SK-N-SH (cell line): ENCODE measurements around the gene DCUN1D3. TPM values are rescaled to one million over a fixed set of nuclear protein-coding genes. Genes with fewer than 3 reads are reported as not detected.

ENCODE experiments used
- CTCF ChIA-PET: fragments of 300-600, 350-600 bp; formaldehyde crosslinking; extraction: SDS; loops from one replicate; lab custom pipeline; 2021; lab: Yijun Ruan, JAX
- POLR2A ChIA-PET: fragments of 350-600 bp; sonication (Branson Sonifier 250); formaldehyde crosslinking; extraction: SDS; loops from one replicate; lab custom pipeline; 2020; ENCODE audit warnings: antibody characterized with exemption, inconsistent platforms; lab: Yijun Ruan, JAX
- DNase-seq: peaks from one replicate; pipeline ENCODE4 v3.0.0; 2012
- H2AFZ ChIP-seq: fragments of 200-600 bp; sonication (generic); 2 replicates; pipeline ENCODE4 v1.8.1; 2016; ENCODE audit warnings: antibody characterized with exemption, mild to moderate bottlenecking, low read depth
- H3F3A ChIP-seq: fragments of 200-600 bp; sonication (generic); replicated peaks from 2 replicates; pipeline ENCODE3; 2016; ENCODE audit warnings: antibody characterized with exemption, mild to moderate bottlenecking; ENCODE audit not compliant: insufficient read depth
- H3K27ac ChIP-seq, 2 experiments: fragments of 200-500 bp in 1 of 2; fragments of 200-600 bp in 1 of 2; sonication (Bioruptor generic) in 1 of 2; sonication (generic), shearing (Covaris generic) in 1 of 2; 2 replicates each; pipeline versions ENCODE4 v1.5.1 to v1.6.1; 2014 to 2016; ENCODE audit warnings: low read depth in 2 of 2, inconsistent platforms in 1 of 2, low read length in 1 of 2, mild to moderate bottlenecking in 1 of 2, mixed read lengths in 1 of 2
- H3K27me3 ChIP-seq: fragments of 200-600 bp; sonication (generic), shearing (Covaris generic); 2 replicates; pipeline ENCODE4 v1.6.1; 2016; ENCODE audit warnings: mixed run types; ENCODE audit not compliant: insufficient read depth
- H3K36me3 ChIP-seq, 2 experiments: fragments of 200-500 bp in 1 of 2; fragments of 200-600 bp in 1 of 2; sonication (Bioruptor generic) in 1 of 2; sonication (generic) in 1 of 2; replicated peaks in 1 of 2; 2 replicates each; pipeline versions ENCODE3 to v1.5.1; 2014 to 2016; ENCODE audit warnings: low read length in 1 of 2, mild to moderate bottlenecking in 1 of 2; ENCODE audit not compliant: insufficient read depth in 2 of 2, control insufficient read depth in 1 of 2
- H3K4me1 ChIP-seq, 2 experiments: fragments of 200-500 bp in 1 of 2; fragments of 200-600 bp in 1 of 2; sonication (Bioruptor generic) in 1 of 2; sonication (generic), shearing (Covaris generic) in 1 of 2; 2 replicates each; pipeline versions ENCODE4 v1.5.1 to v1.6.1; 2014 to 2016; ENCODE audit warnings: low read depth in 1 of 2, low read length in 1 of 2, mixed run types in 1 of 2; ENCODE audit not compliant: insufficient read depth in 2 of 2, control insufficient read depth in 1 of 2
- H3K4me2 ChIP-seq: fragments of 200-600 bp; sonication (generic), shearing (Covaris generic); 2 replicates; pipeline ENCODE4 v1.6.1; 2017; ENCODE audit warnings: mixed run types
- H3K4me3 ChIP-seq, 2 experiments: fragments of 200-500 bp in 1 of 2; fragments of 200-600 bp in 1 of 2; sonication (Bioruptor generic) in 1 of 2; sonication (generic), shearing (Covaris generic) in 1 of 2; 2 replicates each; pipeline versions ENCODE4 v1.5.1 to v1.8.1; 2014 to 2016; ENCODE audit warnings: low read depth in 2 of 2, inconsistent platforms in 1 of 2, low read length in 1 of 2, mild to moderate bottlenecking in 1 of 2, mixed read lengths in 1 of 2, moderate library complexity in 1 of 2
- H3K79me2 ChIP-seq: fragments of 200-600 bp; sonication (generic); 2 replicates; pipeline ENCODE4 v1.8.1; 2017; ENCODE audit warnings: mild to moderate bottlenecking; ENCODE audit not compliant: insufficient read depth
- H3K9ac ChIP-seq: fragments of 200-600 bp; sonication (generic); 2 replicates; pipeline ENCODE4 v1.6.1; 2017; ENCODE audit warnings: mixed run types
- H3K9me2 ChIP-seq: fragments of 200-600 bp; sonication (generic); 2 replicates; pipeline ENCODE4 v1.6.1; 2017; ENCODE audit warnings: mixed run types
- H3K9me3 ChIP-seq: fragments of 200-600 bp; sonication (generic); 2 replicates; pipeline ENCODE4 v1.6.1; 2017; ENCODE audit warnings: mixed run types, mild to moderate bottlenecking, moderate library complexity
- H4K20me1 ChIP-seq: fragments of 200-600 bp; sonication (generic); 2 replicates; pipeline ENCODE4 v1.6.1; 2017; ENCODE audit warnings: mild to moderate bottlenecking, mixed run types; ENCODE audit not compliant: insufficient read depth
- FOXM1 ChIP-seq: IDR thresholded peaks from 2 replicates; pipeline ENCODE4 v1.4.0; 2012; ENCODE audit warnings: low read depth, mild to moderate bottlenecking
- IRF3 ChIP-seq: fragments of 150-350 bp; IDR thresholded peaks from 2 replicates; pipeline ENCODE4 v1.6.1; 2016; ENCODE audit warnings: mild to moderate bottlenecking, low read depth, low read length
- MEF2A ChIP-seq: IDR thresholded peaks from 2 replicates; pipeline ENCODE4 v1.4.0; 2012; ENCODE audit warnings: low read depth, borderline replicate concordance
- NFIC ChIP-seq: IDR thresholded peaks from 2 replicates; pipeline ENCODE4 v1.4.0; 2012; ENCODE audit warnings: borderline replicate concordance
- RAD21 ChIP-seq: IDR thresholded peaks from 2 replicates; pipeline ENCODE4 v1.6.1; 2012; ENCODE audit warnings: mild to moderate bottlenecking, low read length
- REST ChIP-seq: IDR thresholded peaks from 2 replicates; pipeline ENCODE4 v1.6.1; 2012; ENCODE audit warnings: mild to moderate bottlenecking, low read depth, low read length, moderate library complexity
- RXRA ChIP-seq: IDR thresholded peaks from 2 replicates; pipeline ENCODE4 v1.4.0; 2012; ENCODE audit warnings: low read depth, mild to moderate bottlenecking, borderline replicate concordance
- TCF12 ChIP-seq: IDR thresholded peaks from 2 replicates; pipeline ENCODE4 v1.4.0; 2012
- TEAD4 ChIP-seq: IDR thresholded peaks from 2 replicates; pipeline ENCODE4 v1.4.0; 2012; ENCODE audit warnings: mild to moderate bottlenecking, borderline replicate concordance; ENCODE audit not compliant: insufficient read depth
- USF2 ChIP-seq: fragments of 150-350 bp; IDR thresholded peaks from 2 replicates; pipeline ENCODE4 v1.6.1; 2017; ENCODE audit warnings: antibody characterized with exemption, low read length, low read depth, borderline replicate concordance
- WGBS: methylation state at CpG from one replicate; pipeline ENCODE4 v1.1.6; 2017; ENCODE audit warnings: low lambda C conversion rate; 5-methylcytosine and 5-hydroxymethylcytosine counted together
- polyA plus RNA-seq, 3 experiments: library from polyadenylated mRNA; depleted of rRNA; stranded (reverse); fragments of >200 nt; gene quantifications; 2 replicates each; pipeline ENCODE4 v1.2.3, GENCODE V29; 2012

Gene DCUN1D3
- polyA plus RNA-seq, 1 of the 3 experiments (the other 2 are of a cell fraction) = 4.7 TPM

GRCh38 chr16:20851601-20852000 lies 48.6 kb downstream of the DCUN1D3 start:
- no peak overlapping the region for H3K4me2 ChIP-seq
- CTCF ChIA-PET = interaction anchor here (1.4 to 3.8 kb wide), 6 partner anchors 15 to 449 kb away, joined by 4 to 25 read pairs (median 18); no protein-coding TSS in a partner anchor

More at GRCh38 chr16:20851601-20852000, 48.6 kb downstream of the DCUN1D3 start:
- H3K9ac ChIP-seq = no peak overlapping the region
- no peak for DNase-seq
- peaks cover 33 to 34% of the 10 kb centered on the region in 2 experiments for H3K36me3 ChIP-seq
- peaks cover 0 to 4% of the 10 kb centered on the region in 2 experiments; a peak in 2 of 4 replicates for H3K4me1 ChIP-seq
- H3K27me3 ChIP-seq = no peaks in the 10 kb centered on the region
- no peaks in the 10 kb centered on the region for H4K20me1 ChIP-seq
- WGBS = 53% methylated on average over 2 of the region's 2 CpGs
- H3F3A ChIP-seq = peaks cover 7% of the 10 kb centered on the region
- no peak for TF ChIP-seq IRF3
- no peak for TF ChIP-seq TEAD4
- TF ChIP-seq MEF2A = no peak
- TF ChIP-seq TCF12 = 0 out of 2 replicates have a peak, but pooled peaks have one; percentile 11
- no peak for TF ChIP-seq RXRA
- TF ChIP-seq USF2 = no peak
- TF ChIP-seq RAD21 = peak; percentile 10; the same call in 1 of the 2 replicates
- TF ChIP-seq FOXM1 = no peak
- TF ChIP-seq NFIC = peak; percentile 26; the same call in 1 of the 2 replicates
- no peak for TF ChIP-seq REST
- no peaks in the 10 kb centered on the region for H3K9me2 ChIP-seq
- H3K4me3 ChIP-seq = no peak overlapping the region
- POLR2A ChIA-PET = no interaction called here
- H2AFZ ChIP-seq = no peak overlapping the region
- H3K27ac ChIP-seq = peak overlapping the region; percentile 11 to 65; a peak in 2 of 4 replicates
- H3K79me2 ChIP-seq = 0 out of 2 replicates have a peak, but pooled peaks cover 2% of the 10 kb centered on the region
- H3K9me3 ChIP-seq = no peaks in the 10 kb centered on the region
